Measurements from ENCODE around the gene CACNA1C.

The CACNA1C gene

GRCh38 chr12:2526371-2526770 lies 473.6 kb downstream of the CACNA1C start:
- Histone ChIP-seq H3K36me3 (ENCODE audit: control insufficient read depth, insufficient read depth, low read length) (no peaks in the 10 kb centered on the region), H3K9me3 (ENCODE audit: control insufficient read depth, low read length) (no peaks in the 10 kb centered on the region), H3K4me3 (ENCODE audit: insufficient read depth, low read depth, low read length) (no peak overlapping the region), H3K27me3 (ENCODE audit: control insufficient read depth, insufficient read depth, low read length, poor library complexity, severe bottlenecking) (no peaks in the 10 kb centered on the region), H3K27ac (ENCODE audit: insufficient read depth, low read depth, low read length, poor library complexity, severe bottlenecking) (no peak overlapping the region), H3K4me1 (ENCODE audit: control insufficient read depth, insufficient read depth, low read length) (peaks cover 7% of the 10 kb centered on the region)
- 92 to 98% methylated on average over 6 of the region's 6 CpGs for WGBS, 2 experiments

DNA sequence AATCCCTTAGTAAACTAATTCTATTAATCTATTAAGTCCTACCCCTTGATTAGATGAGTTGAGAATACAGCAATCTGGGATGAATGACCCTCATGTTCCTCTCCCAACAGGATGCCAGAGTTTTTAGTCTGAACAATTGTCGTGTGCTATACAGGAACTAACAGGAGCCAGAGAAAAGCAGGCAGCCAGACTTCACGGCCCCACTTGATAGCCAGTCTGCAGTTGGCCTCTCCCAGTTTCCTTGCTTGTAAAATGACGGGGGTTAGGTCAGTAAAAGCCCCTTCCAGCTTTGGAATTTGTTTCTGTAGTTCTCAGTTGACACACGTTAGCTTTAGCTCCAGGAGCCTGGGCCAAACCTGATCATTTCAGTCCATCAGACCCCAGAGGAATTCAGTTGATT lies 475.2 kb downstream of the CACNA1C start:
- no peak overlapping the region for H3K4me3 ChIP-seq (ENCODE audit: insufficient read depth, low read depth, low read length)
- no peaks in the 10 kb centered on the region for H3K27me3 ChIP-seq (ENCODE audit: control insufficient read depth, insufficient read depth, low read length, poor library complexity, severe bottlenecking)
- H3K4me1 ChIP-seq (ENCODE audit: control insufficient read depth, insufficient read depth, low read length) = peaks cover 7% of the 10 kb centered on the region
- 86 to 88% methylated on average over 4 of the region's 4 CpGs for WGBS, 2 experiments
- no peaks in the 10 kb centered on the region for H3K9me3 ChIP-seq (ENCODE audit: control insufficient read depth, low read length)
- no peaks in the 10 kb centered on the region for H3K36me3 ChIP-seq (ENCODE audit: control insufficient read depth, insufficient read depth, low read length)
- no peak overlapping the region for H3K27ac ChIP-seq (ENCODE audit: insufficient read depth, low read depth, low read length, poor library complexity, severe bottlenecking)

- Histone ChIP-seq H3K27ac (ENCODE audit: insufficient read depth, low read depth, low read length, poor library complexity, severe bottlenecking) (no peak overlapping the region), H3K4me1 (ENCODE audit: control insufficient read depth, insufficient read depth, low read length) (peaks cover 7% of the 10 kb centered on the region), H3K9me3 (ENCODE audit: control insufficient read depth, low read length) (no peaks in the 10 kb centered on the region), H3K27me3 (ENCODE audit: control insufficient read depth, insufficient read depth, low read length, poor library complexity, severe bottlenecking) (no peaks in the 10 kb centered on the region), H3K36me3 (ENCODE audit: control insufficient read depth, insufficient read depth, low read length) (no peaks in the 10 kb centered on the region), H3K4me3 (ENCODE audit: insufficient read depth, low read depth, low read length) (no peak overlapping the region)
- WGBS, 2 experiments = 88 to 95% methylated on average over 2 of the region's 2 CpGs
Observed at GRCh38 chr12:2529807-2530206, 477.0 kb downstream of the CACNA1C start.

- H3K27me3 ChIP-seq (ENCODE audit: control insufficient read depth, insufficient read depth, low read length, poor library complexity, severe bottlenecking) = no peaks in the 10 kb centered on the region
- WGBS, 2 experiments = 94 to 95% methylated on average over 4 of the region's 4 CpGs
Observed at GRCh38 chr12:2531371-2531770, 478.6 kb downstream of the CACNA1C start.

GRCh38 chr12:2533036-2533435 lies 480.2 kb downstream of the CACNA1C start:
- no peaks in the 10 kb centered on the region for H3K9me3 ChIP-seq (ENCODE audit: control insufficient read depth, low read length)
- H3K36me3 ChIP-seq (ENCODE audit: control insufficient read depth, insufficient read depth, low read length) = no peaks in the 10 kb centered on the region
- no peak overlapping the region for H3K4me3 ChIP-seq (ENCODE audit: insufficient read depth, low read depth, low read length)
- peaks cover 7% of the 10 kb centered on the region for H3K4me1 ChIP-seq (ENCODE audit: control insufficient read depth, insufficient read depth, low read length)
- H3K27ac ChIP-seq (ENCODE audit: insufficient read depth, low read depth, low read length, poor library complexity, severe bottlenecking) = no peak overlapping the region
- H3K27me3 ChIP-seq (ENCODE audit: control insufficient read depth, insufficient read depth, low read length, poor library complexity, severe bottlenecking) = no peaks in the 10 kb centered on the region
- WGBS, 2 experiments = 92 to 94% methylated on average over 5 of the region's 5 CpGs

More at GRCh38 chr12:2531371-2531770, 478.6 kb downstream of the CACNA1C start:
- Histone ChIP-seq H3K4me1 (ENCODE audit: control insufficient read depth, insufficient read depth, low read length) (peaks cover 7% of the 10 kb centered on the region), H3K27ac (ENCODE audit: insufficient read depth, low read depth, low read length, poor library complexity, severe bottlenecking) (no peak overlapping the region), H3K36me3 (ENCODE audit: control insufficient read depth, insufficient read depth, low read length) (no peaks in the 10 kb centered on the region), H3K4me3 (ENCODE audit: insufficient read depth, low read depth, low read length) (no peak overlapping the region), H3K9me3 (ENCODE audit: control insufficient read depth, low read length) (no peaks in the 10 kb centered on the region)

DNA sequence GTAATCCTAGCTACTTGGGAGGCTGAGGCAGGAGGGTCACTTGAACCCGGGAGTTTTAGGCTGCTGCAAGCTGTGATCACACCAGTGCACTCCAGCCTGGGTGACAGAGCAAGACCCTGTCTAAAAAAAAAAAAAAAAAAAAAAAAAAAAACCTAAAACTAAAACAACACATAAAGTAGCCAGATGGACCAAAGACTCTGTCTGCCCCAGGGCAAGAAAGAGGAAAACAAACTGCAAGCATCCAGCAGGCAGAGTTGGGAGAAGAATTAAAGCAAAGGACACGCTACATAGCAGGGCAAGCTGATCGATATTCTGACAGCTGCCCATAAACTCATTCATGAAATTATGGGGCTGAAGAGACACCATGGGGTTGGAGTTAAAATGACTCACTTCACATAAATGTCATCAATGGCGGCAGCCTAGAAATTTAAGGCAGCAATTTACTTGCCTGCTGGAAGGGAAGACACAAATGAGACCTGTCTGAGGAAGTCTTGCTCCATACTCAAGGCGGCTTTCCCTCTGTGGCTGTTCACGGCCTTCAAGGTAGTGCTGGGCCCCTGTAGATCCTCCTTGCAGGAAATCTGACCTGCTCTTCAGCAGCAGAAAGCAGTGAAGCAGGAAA lies 482.9 kb downstream of the CACNA1C start:
- H3K27me3 ChIP-seq (ENCODE audit: control insufficient read depth, insufficient read depth, low read length, poor library complexity, severe bottlenecking) = no peaks in the 10 kb centered on the region
- no peak overlapping the region for H3K4me3 ChIP-seq (ENCODE audit: insufficient read depth, low read depth, low read length)
- no peaks in the 10 kb centered on the region for H3K36me3 ChIP-seq (ENCODE audit: control insufficient read depth, insufficient read depth, low read length)
- 88 to 94% methylated on average over 6 of the region's 6 CpGs for WGBS, 2 experiments
- H3K27ac ChIP-seq (ENCODE audit: insufficient read depth, low read depth, low read length, poor library complexity, severe bottlenecking) = no peak overlapping the region
- peaks cover 7% of the 10 kb centered on the region for H3K4me1 ChIP-seq (ENCODE audit: control insufficient read depth, insufficient read depth, low read length)
- H3K9me3 ChIP-seq (ENCODE audit: control insufficient read depth, low read length) = no peaks in the 10 kb centered on the region

DNA sequence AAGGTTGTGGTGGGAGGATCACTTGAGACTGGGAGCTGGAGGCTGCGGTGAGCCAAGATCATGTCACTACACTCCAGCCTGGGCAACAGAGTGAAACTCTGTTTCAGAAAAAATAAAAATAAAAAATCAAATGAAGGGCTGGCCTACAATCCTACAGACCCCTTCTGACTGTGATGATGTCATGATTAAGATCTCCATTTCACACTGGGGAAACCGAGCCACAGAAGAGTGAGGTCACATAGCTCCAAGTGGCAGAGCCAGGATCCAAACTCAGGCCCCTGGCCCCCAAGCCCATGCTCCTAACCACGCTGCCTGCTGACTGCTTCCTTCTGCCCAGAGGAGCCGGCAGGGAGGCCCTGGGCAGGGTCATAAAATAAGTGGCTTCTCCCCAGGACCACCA lies 483.9 kb downstream of the CACNA1C start:
- H3K4me1 ChIP-seq (ENCODE audit: control insufficient read depth, insufficient read depth, low read length) = no peaks in the 10 kb centered on the region
- no peak overlapping the region for H3K4me3 ChIP-seq (ENCODE audit: insufficient read depth, low read depth, low read length)
- no peaks in the 10 kb centered on the region for H3K9me3 ChIP-seq (ENCODE audit: control insufficient read depth, low read length)
- H3K27me3 ChIP-seq (ENCODE audit: control insufficient read depth, insufficient read depth, low read length, poor library complexity, severe bottlenecking) = no peaks in the 10 kb centered on the region
- no peaks in the 10 kb centered on the region for H3K36me3 ChIP-seq (ENCODE audit: control insufficient read depth, insufficient read depth, low read length)
- H3K27ac ChIP-seq (ENCODE audit: insufficient read depth, low read depth, low read length, poor library complexity, severe bottlenecking) = no peak overlapping the region
- WGBS, 2 experiments = 78 to 87% methylated on average over 4 of the region's 4 CpGs

GRCh38 chr12:2537868-2538541 lies 485.2 kb downstream of the CACNA1C start:
- H3K9me3 ChIP-seq (ENCODE audit: control insufficient read depth, low read length) = no peaks in the 10 kb centered on the region
- H3K27ac ChIP-seq (ENCODE audit: insufficient read depth, low read depth, low read length, poor library complexity, severe bottlenecking) = no peak overlapping the region
- no peaks in the 10 kb centered on the region for H3K27me3 ChIP-seq (ENCODE audit: control insufficient read depth, insufficient read depth, low read length, poor library complexity, severe bottlenecking)
- no peaks in the 10 kb centered on the region for H3K36me3 ChIP-seq (ENCODE audit: control insufficient read depth, insufficient read depth, low read length)
- WGBS, 2 experiments = 81 to 88% methylated on average over 4 to 5 of the region's 5 CpGs
- H3K4me1 ChIP-seq (ENCODE audit: control insufficient read depth, insufficient read depth, low read length) = no peaks in the 10 kb centered on the region
- H3K4me3 ChIP-seq (ENCODE audit: insufficient read depth, low read depth, low read length) = no peak overlapping the region

DNA sequence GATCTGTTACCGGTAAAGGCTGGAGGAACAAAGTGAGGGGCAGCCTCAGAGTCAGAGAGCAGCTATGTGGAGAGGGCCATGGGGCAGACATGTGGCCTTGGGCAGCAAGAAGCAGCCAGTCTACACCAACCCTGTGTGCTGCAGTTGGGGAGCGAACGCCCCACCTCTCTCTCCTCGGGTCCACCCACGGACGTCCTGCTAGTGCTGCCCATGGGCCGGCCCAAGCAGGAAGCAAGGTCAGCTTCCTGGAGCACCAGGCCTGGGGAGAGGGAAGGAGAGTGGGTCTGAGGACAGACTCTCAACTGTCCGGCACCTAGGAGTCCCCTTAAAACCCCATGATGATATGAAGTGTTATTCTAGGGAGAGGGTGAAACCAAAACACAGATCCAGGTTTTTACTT lies 487.2 kb downstream of the CACNA1C start:
- Histone ChIP-seq H3K4me1 (ENCODE audit: control insufficient read depth, insufficient read depth, low read length) (no peaks in the 10 kb centered on the region), H3K27me3 (ENCODE audit: control insufficient read depth, insufficient read depth, low read length, poor library complexity, severe bottlenecking) (no peaks in the 10 kb centered on the region), H3K36me3 (ENCODE audit: control insufficient read depth, insufficient read depth, low read length) (no peaks in the 10 kb centered on the region), H3K4me3 (ENCODE audit: insufficient read depth, low read depth, low read length) (no peak overlapping the region), H3K27ac (ENCODE audit: insufficient read depth, low read depth, low read length, poor library complexity, severe bottlenecking) (no peak overlapping the region), H3K9me3 (ENCODE audit: control insufficient read depth, low read length) (no peaks in the 10 kb centered on the region)
- WGBS, 2 experiments = 90 to 91% methylated on average over 8 of the region's 8 CpGs

DNA sequence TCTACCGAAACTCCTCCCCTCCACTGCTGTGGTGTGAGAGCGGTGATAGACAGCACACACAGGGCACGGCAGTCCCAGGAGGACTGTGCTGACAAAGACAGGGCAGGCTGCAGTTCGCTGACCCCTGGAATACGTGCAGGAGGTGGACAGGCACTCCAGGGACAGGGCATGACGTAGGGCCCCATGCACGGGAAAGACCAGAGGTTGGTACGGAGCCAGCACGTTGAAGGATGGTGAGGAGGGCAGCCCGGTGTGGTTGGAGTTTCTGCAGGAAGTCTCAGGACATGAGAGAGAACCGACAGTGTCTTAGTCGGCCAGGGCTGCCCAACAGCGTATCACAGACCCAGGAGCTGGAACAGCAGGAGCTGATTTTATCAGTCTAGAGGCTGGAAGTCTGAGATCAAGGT lies 487.8 kb downstream of the CACNA1C start:
- WGBS, 2 experiments = 87 to 88% methylated on average over 13 of the region's 13 CpGs
- Histone ChIP-seq H3K27me3 (ENCODE audit: control insufficient read depth, insufficient read depth, low read length, poor library complexity, severe bottlenecking) (no peaks in the 10 kb centered on the region), H3K4me1 (ENCODE audit: control insufficient read depth, insufficient read depth, low read length) (no peaks in the 10 kb centered on the region), H3K36me3 (ENCODE audit: control insufficient read depth, insufficient read depth, low read length) (no peaks in the 10 kb centered on the region), H3K27ac (ENCODE audit: insufficient read depth, low read depth, low read length, poor library complexity, severe bottlenecking) (no peak overlapping the region), H3K4me3 (ENCODE audit: insufficient read depth, low read depth, low read length) (no peak overlapping the region), H3K9me3 (ENCODE audit: control insufficient read depth, low read length) (no peaks in the 10 kb centered on the region)
